ENCODE measurements around the gene DOCK2. TPM values are rescaled to one million over a fixed set of nuclear protein-coding genes. Genes with fewer than 3 reads are reported as not detected.

Gene DOCK2
- total RNA-seq, 1 experiment from 2014 or later, result 4.6 TPM

- no peak for TF ChIP-seq ATF1 (CRISPR knock-in tag; IDR thresholded peaks at IDR 0.05)
- TF ChIP-seq ATF3 (CRISPR knock-in tag; conservative IDR thresholded peaks at IDR 0.05), result no peak
Measured at GRCh38 chr5:170080217-170080616, 443.1 kb downstream of the DOCK2 start (continued).

GRCh38 chr5:170080786-170081445 lies 443.8 kb downstream of the DOCK2 start:
- no peak for ATAC-seq
- TF ChIP-seq EMX1 (CRISPR knock-in tag; IDR thresholded peaks at IDR 0.05), result no peak
- no peak for TF ChIP-seq ZNF121 (CRISPR knock-in tag; IDR thresholded peaks at IDR 0.05)
- Mint-ChIP-seq H3K27ac (no peak overlapping the region), H3K9me3 (no peaks in the 10 kb centered on the region), H3K36me3 (no peaks in the 10 kb centered on the region), H3K27me3 (ENCODE audit: low read depth) (no peaks in the 10 kb centered on the region), H3K4me1 (no peaks in the 10 kb centered on the region), H3K4me3 (no peak overlapping the region)
- ChIA-PET CTCF (interaction anchor here (1.1 kb wide), 1 partner anchor 10 kb away, joined by 3 read pairs; no protein-coding TSS in a partner anchor), POLR2A (no interaction called here)
- DNase-seq (ENCODE audit: low spot score), result no peak

- CTCF ChIA-PET, result no interaction called here
- TF ChIP-seq ZNF263 (CRISPR knock-in tag; IDR thresholded peaks at IDR 0.05; ENCODE audit: low read depth) (no peak), ZNF425 (CRISPR knock-in tag; conservative IDR thresholded peaks at IDR 0.05) (no peak), AFF4 (CRISPR knock-in tag; IDR thresholded peaks at IDR 0.05; ENCODE audit: borderline replicate concordance) (no peak), ZNF232 (CRISPR knock-in tag; IDR thresholded peaks at IDR 0.05) (no peak), ZNF532 (CRISPR knock-in tag; IDR thresholded peaks at IDR 0.05; ENCODE audit: borderline replicate concordance) (no peak), FOXJ3 (CRISPR knock-in tag; IDR thresholded peaks at IDR 0.05; ENCODE audit: borderline replicate concordance) (no peak), SMAD3 (CRISPR knock-in tag; IDR thresholded peaks at IDR 0.05; ENCODE audit: borderline replicate concordance) (no peak), OVOL2 (CRISPR knock-in tag; IDR thresholded peaks at IDR 0.05; ENCODE audit: borderline replicate concordance) (no peak), MXD4 (CRISPR knock-in tag; IDR thresholded peaks at IDR 0.05; ENCODE audit: borderline replicate concordance) (no peak), HMGA2 (CRISPR knock-in tag; IDR thresholded peaks at IDR 0.05) (no peak), ESRRA (CRISPR knock-in tag; IDR thresholded peaks at IDR 0.05; ENCODE audit: borderline replicate concordance) (no peak), ARID4B (CRISPR knock-in tag; IDR thresholded peaks at IDR 0.05; ENCODE audit: borderline replicate concordance) (no peak), USF2 (CRISPR knock-in tag; IDR thresholded peaks at IDR 0.05) (no peak)
Measured at GRCh38 chr5:170081616-170082015, 444.5 kb downstream of the DOCK2 start.

More at GRCh38 chr5:170081616-170082015, 444.5 kb downstream of the DOCK2 start:
- Mint-ChIP-seq H3K36me3 (no peaks in the 10 kb centered on the region), H3K27ac (no peak overlapping the region), H3K4me1 (no peaks in the 10 kb centered on the region), H3K4me3 (no peak overlapping the region), H3K9me3 (no peaks in the 10 kb centered on the region), H3K27me3 (ENCODE audit: low read depth) (no peaks in the 10 kb centered on the region)
- POLR2A ChIA-PET, result no interaction called here
- no peak for DNase-seq (ENCODE audit: low spot score)
- ATAC-seq, result no peak

Measured in WTC11 (cell line).